NCI-H187 (cell line): ENCODE results near the gene PAPOLG.
"Not testable (repeated sequence)": the region's sequence is repeated elsewhere in the genome, so short reads cannot be mapped to it uniquely, and the experiment has no call there.

ENCODE experiments used
- DNase-seq, 2 experiments: peaks; one replicate each; lab custom pipeline; 2025; lab: John Stamatoyannopoulos, UW

PAPOLG gene

DNA sequence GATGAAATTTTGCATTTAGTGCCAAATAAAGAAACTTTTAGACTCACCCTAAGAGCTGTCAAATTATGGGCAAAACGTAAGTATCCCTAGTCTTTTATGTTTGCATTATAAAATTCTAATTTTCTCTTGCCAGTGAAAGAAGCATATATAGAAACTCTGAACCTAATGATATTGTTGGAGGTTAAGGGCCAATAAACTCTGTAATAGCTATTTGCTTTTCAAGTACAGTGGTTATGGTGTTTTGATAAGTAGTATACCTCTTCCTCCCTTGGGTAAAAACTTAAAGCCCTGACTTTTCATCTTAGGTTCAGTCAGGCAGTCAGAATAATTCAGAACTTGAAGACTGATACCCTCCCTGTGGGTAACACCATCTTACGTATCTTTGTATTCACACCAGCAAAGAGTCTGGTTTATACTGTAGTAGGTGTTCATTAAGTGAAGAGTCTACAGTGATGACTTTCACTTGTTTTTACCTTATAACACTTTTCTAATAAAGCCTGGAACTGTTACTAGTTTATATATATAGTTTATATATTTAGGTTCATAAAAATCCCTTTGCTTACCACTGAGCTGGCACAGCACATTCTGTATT, 19.1 kb downstream of the PAPOLG start:
- no peak for DNase-seq

DNA sequence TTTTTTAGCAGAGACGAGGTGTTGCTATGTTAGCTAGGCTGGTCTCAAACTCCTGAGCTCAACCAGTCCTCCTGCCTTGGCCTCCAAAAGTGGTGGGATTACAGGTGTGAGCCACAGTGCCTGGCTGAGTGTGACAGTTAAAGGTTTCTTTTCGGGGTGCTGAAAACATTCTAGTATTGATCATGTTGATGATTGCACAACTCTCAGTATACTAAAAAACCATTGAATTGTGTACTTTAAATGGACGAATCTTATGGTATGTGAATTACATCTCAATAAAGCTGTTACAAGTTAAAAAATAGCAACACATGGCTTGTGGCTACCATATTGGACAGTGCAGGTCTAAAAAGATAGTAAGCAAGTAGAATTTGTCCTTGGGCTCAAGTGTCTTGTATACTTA, 22.3 kb downstream of the PAPOLG start:
- no peak for DNase-seq

GRCh38 chr2:60779426-60779825, 23.4 kb downstream of the PAPOLG start:
- no peak for DNase-seq

DNA sequence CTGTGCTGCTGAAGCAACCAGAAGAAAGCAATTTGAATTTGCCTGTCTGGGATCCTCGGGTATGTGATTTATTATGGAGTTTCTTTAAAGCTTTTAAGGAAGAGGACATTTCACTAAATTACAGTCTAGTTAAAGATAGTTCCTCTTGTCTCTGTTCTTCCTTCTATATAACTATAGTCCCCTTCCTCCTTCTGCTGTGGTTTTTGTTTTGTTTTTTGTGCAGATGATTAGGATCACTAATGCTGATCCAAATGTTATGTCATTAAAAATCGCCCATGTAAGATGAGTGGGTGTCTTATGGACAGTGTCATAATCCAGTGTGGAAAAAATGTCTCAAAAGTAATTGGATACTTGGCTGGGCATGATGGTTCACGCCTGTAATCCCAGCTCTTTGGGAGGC, 24.7 kb downstream of the PAPOLG start:
- DNase-seq, result no peak

- no peak for DNase-seq
Measured at GRCh38 chr2:60793169-60793568, 37.1 kb downstream of the PAPOLG start.

- DNase-seq, result no peak
Measured at GRCh38 chr2:60794271-60794863, 38.3 kb downstream of the PAPOLG start.

GRCh38 chr2:60796573-60797509, 40.8 kb downstream of the PAPOLG start:
- no peak for DNase-seq

DNA sequence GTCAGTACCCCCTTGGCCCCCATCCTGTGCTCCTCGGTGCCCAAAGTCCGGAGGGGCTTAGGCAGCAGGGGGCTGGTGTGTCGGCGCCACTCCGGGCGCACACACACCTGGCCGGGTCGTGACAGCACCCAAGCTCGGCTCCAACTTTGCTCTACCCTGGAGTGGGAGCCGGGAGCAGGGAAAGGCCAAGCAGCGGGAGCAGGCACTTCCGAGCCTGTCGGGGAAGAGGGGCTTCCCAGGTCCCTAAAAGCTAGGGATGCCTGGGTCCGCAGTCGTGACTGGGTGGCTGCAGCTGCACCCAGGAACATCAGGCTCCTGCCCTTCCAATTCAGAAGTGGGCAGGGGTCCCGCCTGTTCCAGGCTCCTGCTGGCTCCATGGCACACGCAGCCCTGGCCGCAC, 48.4 kb downstream of the PAPOLG start:
- no peak for DNase-seq

- DNase-seq, result no peak
Measured at GRCh38 chr2:60806595-60806987, 50.5 kb downstream of the PAPOLG start.

DNA sequence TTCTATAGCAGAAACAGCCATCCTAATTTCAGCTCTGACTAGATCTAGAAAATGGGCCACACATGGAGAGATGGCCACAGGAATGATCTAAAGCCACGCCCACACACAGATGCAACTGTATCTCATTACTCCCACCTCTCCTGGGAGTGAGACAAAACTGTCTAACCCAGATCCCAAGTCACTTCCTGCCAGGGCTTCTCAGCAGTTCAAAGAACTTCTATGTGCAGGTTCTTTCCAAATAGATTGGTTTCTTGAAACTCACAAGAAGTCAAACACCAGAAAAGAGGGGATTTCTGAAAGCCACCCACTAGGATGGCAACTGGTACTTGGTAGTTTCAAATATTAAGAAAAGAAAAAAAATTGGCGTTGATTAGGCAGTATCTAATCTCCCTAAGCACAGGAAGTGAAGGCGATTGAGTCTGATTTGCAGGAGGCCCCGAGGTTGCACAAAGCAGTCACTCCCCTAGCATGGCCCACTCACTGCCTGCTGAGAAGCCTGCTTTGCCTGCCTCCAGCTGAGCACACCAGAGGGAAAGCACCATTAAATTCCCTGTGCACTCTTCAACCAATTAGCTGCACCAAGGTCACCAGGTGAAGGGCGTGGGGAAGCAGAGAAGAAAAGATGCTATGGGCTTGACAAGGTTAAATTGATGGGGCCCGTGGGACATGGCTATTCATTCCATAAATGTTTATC, 51.1 kb downstream of the PAPOLG start:
- DNase-seq, result peak; percentile 76 to 91

DNA sequence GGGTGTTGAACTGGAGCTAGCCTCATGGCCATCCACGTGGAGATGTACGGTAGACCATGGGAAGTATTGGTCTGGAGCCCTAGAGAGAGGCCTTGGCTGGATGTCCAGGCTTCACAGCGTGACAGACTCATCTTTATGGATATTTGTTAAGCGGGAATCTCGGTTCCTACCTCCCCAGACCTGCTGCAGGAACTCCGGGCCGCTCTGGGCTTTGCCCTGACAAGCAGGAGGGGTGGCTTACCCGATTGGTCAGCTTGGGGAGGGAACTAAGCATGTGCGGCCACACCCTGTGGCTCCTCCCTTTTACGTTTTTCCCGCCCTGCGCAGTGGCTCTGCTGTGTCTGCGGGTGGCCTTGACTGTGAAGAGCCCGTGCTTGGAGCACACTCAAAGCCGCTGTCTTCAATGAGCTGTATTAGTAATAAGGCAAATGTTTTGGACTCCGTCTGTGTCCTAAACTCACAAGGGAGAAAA, 52.3 kb downstream of the PAPOLG start:
- DNase-seq, result no peak

- DNase-seq, result no peak
Measured at GRCh38 chr2:60811491-60812375, 55.7 kb downstream of the PAPOLG start.

DNA sequence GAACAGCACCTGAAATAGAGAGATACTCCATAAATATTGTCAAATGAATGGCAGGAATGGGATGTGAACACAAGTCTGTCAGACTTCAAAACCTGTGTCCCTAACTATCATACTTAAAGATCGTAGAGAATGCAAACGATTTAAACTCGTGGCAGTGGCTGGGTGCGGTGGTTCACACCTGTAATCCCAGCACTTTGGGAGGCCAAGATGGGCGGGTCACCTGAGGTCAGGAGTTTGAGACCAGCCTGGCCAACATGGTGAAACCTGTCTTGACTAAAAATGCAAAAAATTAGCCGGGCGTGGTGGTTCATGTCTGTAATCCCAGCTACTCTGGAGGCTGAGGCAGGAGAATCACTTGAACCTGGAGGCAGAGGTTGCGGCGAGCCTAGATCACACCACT, 61.1 kb downstream of the PAPOLG start:
- DNase-seq, result not testable (repeated sequence)

DNA sequence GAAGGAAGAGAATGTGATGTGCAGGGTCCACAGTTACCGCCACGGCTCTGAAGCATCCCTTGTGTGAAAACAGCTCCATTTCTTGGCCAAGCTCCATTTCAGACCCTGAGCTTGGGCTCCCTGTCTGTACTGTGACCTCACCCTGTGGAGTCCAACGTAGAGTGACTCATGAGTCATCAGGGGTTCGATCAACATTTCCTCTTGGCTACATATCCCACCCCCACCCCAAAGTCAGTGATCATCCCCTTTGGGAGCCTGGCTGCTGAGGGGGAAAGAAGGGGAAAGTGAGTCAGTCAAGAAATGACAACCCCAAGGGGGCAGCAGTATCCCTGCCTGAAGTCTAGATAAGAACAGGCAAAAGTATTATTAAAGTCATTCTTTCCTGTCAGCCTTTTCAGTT, 62.2 kb downstream of the PAPOLG start:
- DNase-seq, result no peak

DNA sequence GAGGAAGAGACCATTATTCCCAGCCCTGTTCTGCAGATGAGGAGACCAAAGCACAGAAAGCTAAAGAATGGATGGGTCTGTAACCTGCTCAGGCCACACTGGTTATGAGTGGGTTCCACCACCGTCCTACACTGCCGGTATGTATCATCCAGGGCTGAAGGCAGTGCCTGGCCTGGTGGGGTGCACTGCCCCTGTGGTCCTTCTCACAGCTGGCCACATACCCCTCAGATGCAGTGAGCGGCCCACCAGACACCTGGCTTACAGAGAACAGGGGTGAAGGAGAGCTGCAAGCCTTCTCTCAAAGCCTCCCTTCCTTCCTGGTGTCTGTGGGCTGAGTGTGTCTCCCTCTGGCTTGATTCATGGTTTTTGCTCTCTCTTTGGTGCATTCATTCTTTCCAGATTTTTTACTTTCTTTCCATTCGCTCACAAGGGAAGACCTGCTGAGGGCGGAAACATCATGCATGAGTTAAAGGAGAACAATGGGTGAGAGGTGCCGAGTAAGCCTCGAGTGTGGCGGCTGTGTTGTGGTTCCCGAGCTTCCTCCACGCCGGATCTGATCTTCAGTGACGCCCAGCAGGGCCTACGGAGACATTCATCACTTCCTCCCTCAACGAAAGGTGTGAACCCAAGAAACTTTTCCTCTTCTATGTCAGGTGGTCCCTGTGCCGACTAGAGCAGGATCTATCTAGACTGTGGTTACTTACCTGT, 63.2 kb downstream of the PAPOLG start:
- DNase-seq, result no peak

DNA sequence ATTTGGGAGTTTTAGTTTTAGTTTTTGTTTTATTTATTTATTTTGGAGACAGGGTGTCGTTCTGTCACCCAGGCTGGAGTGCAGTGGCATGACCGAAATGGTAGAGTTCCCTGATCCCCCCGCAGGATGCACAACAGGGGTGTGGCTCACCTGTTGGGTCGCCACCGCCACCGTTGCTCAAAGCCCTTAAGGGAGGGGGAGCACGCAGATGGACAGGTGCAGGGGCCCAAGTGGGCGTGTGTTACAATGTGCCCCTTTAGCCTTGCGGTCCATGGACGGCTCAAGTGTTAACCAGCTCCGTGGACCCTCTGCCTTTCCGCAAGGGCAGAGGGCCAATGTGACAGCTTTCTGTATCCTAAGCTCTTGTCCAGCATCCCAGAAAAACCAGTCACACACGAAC, 63.9 kb downstream of the PAPOLG start:
- no peak for DNase-seq

DNA sequence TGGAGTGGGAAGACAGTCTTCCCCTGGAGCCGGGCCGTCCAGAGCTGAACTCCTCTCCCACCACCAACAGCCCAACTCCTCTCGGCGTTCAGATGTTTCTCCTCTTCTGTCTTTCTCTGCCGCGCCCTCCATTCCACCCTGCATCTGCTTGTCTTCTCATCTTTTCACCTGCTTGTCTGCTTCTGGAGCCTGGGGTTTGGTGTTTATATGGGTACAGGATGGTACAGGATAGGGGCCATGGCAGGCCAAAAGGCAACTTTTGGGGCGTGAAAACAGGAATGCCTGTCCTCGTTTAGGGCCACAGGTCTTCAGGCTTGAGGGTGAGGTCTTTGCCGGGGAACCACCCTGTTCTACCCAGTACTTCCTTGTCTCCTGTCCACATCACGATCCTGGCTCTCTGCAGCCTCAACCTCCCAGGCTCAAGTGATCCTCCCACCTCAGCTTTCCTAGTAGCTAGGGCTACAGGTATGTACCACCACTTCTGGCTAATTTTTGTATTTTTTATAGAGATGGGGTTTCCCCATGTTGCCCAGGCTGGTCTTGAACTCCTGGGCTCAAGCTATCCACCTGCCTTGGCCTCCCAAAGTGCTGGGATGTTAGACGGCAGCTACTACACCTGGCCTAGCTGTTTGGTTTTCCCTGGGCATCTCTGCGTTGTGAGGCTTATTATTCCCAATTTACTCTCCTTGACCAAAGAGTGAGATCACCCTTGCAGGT, 64.5 kb downstream of the PAPOLG start:
- DNase-seq, result no peak

DNA sequence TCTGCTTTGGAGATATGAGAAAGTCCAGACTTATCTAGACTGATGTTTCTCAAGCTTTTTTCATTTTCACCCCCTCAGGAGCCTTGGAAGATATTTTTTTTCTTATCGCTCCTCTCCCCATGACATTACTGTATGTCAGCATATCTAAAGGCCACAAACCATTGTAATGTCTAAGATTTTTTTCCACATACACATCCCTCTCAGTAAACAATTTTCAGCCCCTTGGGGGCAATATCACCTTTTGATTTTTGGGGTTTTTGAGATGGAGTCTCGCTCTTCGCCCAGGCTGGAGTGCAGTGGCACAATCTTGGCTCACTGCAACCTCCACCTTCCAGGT, 65.0 kb downstream of the PAPOLG start:
- no peak for DNase-seq

DNA sequence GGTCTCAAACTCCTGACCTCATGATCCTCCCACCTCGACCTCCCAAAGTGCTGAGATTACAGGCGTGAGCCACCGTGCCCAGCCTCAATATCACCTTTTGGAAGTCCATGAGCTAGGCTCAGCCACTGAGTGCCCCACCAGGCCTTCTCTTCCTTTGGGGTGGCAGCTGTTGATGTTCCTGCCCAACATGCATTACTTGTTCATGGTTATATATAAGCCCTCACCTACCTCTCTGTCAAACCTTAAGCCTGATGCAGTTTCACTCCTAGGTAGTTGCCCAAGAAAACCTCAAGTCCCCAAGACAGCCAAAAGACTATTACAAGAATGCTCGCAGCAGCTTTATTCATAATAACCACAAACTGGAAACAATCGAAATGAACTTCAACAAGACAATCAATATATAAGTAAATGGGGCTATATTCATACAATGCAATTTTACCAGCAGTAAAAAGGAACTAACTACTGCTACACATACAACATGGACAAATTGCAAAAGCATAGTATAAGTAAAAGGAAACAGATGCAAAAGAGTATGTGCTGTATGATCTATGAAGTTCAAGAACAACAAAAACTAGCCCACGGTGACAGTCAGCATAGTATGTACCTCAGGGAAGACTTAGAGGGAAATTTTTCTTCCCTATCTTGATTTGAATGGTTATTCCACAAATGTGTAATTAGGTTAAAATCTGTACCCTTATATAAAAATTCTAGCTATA, 65.7 kb downstream of the PAPOLG start:
- no peak for DNase-seq

- no peak for DNase-seq
Measured at GRCh38 chr2:60822987-60823386, 66.9 kb downstream of the PAPOLG start.
